GM18502 (cell line): ENCODE results near the gene ARL17A.
"Not testable (repeated sequence)": the region's sequence is repeated elsewhere in the genome, so short reads cannot be mapped to it uniquely, and the experiment has no call there.

ENCODE experiments used
- ATAC-seq: cut with Tn5 transposase; IDR thresholded peaks from one replicate; pipeline ENCODE4 v1.9.1; 2021; ENCODE audit warnings: mild to moderate bottlenecking; ENCODE audit not compliant: unreplicated experiment, poor library complexity

The ARL17A gene

DNA sequence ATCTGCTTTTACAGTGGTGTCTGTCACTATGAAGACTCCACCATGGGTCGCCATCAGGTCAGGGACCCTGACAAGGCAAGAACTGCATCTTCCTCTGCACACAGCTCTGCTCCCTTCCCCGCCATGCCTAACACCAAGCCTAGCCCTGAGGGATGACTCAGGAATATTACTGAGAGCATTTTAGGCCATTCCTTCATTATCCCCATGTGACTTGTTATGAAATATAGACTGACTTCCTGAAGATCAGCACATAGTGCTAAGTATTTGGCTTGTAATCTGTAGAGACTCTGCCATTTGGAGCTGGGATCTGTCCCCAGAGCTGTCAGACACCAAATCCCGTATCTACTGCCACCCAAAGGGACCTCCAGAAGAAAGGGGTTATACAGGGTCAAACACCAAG lies 19.4 kb downstream of the ARL17A start:
- ATAC-seq, result not testable (repeated sequence)

DNA sequence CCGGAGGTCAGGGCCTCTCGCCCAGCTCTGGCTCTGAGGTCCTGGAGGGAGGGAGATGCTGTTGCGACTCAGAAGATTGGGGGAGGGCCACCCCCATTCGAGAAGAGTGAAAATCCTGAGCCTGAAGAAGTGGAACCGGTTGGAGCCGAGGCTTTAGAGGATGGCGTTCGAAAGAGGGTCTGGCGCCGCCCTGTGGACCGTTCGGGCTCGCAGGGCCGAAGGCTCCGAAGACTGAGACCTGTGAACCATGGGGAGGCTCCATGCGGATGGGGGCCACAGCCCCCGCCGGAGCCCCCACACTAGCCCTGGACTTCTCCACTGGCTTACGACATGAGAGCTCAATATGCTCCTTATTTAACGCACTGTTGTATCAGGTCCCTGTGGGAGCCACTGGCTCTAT lies 20.3 kb downstream of the ARL17A start:
- not testable (repeated sequence) for ATAC-seq

DNA sequence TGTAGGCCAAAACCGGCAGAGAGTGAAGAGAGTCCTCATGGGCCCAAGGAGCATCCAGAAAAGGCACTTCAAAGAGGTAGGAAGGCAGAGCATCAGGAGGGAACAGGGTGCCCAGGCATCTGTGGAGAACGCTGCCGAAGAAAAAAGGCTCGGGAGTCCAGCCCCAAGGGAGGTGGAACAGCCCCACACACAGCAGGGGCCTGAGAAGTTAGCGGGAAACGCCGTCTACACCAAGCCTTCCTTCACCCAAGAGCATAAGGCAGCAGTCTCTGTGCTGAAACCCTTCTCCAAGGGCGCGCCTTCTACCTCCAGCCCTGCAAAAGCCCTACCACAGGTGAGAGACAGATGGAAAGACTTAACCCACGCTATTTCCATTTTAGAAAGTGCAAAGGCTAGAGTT lies 30.9 kb downstream of the ARL17A start:
- not testable (repeated sequence) for ATAC-seq

GRCh38 chr17:46534716-46535115 lies 44.8 kb downstream of the ARL17A start:
- not testable (repeated sequence) for ATAC-seq

DNA sequence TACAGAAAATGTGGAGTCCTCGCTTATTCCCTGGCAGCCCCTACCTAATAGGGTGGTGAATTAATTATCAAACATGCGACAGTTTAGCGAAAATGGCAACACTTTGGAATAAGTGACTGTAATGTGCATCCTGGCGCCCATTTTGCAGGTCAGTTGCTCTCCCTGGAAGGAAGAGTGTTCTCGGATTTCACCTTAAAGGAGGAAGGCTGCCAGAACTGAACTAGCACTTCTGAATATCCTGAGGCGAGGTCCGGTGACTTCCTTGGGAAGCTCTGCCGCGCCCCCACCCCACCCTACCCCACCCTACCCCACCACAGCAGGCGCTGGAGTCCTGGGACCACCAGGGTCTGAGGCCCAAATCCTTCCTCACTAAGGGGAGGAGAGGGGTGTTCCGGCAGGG lies 67.3 kb downstream of the ARL17A start, which contains the start of gene LRRC37A2:
Gene LRRC37A2, plus strand, starts transcription at position 301 of the 400 bp plus-strand sequence. CDS start 245 bp downstream, outside the sequence.
- not testable (repeated sequence) for ATAC-seq

DNA sequence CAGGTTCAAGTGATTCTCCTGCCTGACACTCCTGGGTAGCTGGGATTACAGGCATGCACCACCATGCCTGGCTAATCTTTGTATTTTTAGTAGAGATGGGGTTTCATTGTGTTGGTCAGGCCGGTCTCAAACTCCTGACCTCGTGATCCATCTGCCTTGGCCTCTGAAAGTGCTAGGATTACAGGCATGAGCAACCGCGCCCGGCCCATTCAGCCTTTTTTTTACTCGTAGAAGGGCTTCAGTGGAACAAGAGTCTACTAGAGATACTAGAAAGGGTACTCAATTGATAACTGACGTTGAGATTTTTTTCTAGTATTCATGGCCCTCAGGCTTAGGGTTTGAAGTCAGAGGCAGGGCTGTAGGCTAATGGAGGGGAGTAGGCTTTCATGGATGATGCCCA lies 73.6 kb downstream of the ARL17A start:
- not testable (repeated sequence) for ATAC-seq

DNA sequence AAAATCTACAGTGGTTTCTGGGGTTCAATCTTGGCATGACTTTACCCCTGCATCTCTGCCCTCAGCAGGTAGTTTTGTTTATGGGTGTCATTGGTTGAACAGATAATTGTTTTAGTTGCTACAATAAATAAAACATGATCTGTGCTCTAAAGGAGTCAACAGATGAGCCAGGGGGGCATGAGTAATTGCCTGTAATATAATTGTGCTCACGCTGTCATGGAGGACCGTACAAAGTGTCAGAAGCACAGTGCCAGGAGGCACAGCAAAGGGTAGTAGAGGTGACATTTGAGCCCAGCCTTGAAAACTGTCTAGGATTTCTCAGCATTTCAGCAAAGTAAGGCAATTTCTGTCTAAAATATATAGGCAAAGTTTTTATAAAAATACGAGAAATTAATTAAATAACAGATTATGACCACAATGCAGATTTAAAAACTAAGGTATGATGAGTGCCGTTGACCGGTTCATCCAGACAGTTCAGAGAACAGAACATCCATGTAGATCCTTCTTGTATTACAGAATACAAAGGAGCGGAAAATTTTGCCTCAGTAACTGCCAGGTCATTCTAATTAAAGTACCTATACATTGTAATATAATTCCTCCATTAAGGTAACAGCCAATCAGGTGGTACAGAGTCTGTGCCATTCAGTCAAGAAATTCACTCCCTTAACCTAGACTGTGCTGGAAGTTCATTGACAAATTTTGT lies 79.9 kb downstream of the ARL17A start:
- not testable (repeated sequence) for ATAC-seq

- ATAC-seq, result not testable (repeated sequence)
Measured at GRCh38 chr17:46492021-46492420, 87.5 kb downstream of the ARL17A start.

DNA sequence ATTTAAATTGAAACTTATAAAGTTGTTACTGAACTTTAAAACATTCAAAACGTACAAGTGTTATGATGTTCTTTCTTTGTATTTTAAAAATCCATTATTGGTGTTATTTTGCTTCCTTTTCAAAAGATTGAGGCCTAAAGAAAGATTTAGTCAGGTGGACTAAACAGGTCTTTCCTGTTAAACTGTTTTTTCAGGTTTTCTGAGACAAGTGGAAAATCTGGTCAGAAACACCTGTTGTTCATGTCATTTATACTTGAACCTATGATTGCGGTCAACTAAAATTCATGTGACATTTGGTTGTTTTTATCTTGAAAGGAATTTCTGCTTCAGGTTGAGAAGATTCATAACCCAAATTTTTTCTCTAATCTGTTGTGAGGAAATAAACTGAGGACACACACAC lies 98.2 kb downstream of the ARL17A start:
- not testable (repeated sequence) for ATAC-seq

- not testable (repeated sequence) for ATAC-seq
Measured at GRCh38 chr17:46478823-46479222, 100.7 kb downstream of the ARL17A start.

DNA sequence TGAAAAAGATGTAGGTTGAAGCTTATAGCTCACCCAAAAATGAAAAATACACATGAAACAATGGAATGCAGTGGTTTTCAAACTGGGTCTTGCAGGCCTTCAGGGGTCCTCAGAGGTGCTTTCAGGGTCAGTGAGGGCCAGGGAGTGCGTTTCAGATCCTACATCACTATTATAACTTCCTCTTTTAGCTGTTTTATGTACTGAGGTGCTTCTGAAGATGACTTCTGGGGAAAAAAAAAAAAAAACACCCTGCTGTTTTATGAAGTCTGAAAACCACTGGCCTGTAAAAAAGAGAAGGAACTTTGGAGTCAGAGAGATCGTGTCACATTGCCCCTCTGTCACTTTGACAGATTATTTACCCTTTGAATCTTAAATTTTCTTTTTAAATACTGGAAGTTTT lies 103.9 kb downstream of the ARL17A start:
- not testable (repeated sequence) for ATAC-seq

- not testable (repeated sequence) for ATAC-seq
Measured at GRCh38 chr17:46474489-46474888, 105.0 kb downstream of the ARL17A start.

DNA sequence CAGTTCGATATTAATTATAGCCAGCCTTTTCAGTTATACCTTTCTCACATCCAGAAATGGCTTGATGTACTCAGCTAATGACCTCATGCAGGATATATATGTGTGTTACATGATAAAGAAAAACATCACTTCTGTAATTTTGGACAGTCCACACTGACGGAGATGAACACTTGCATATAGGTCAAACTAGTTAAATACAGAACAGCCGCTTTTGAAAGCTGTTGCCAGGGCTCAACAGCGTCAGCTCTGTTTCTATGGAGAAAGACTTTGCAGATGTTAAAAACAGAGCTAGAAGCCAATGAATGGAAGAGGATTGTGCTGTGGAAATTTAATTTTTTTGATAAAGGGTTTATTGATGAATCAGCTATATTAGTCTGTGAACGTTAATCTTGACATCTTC lies 111.9 kb downstream of the ARL17A start:
- not testable (repeated sequence) for ATAC-seq
